GM19463 (cell line): ENCODE measurements around the gene SLC9A1.
"Not testable (repeated sequence)": the region's sequence is repeated elsewhere in the genome, so short reads cannot be mapped to it uniquely, and the experiment has no call there.

Experiments
- ATAC-seq: cut with Tn5 transposase; IDR thresholded peaks from one replicate; pipeline ENCODE4 v1.9.1; 2021; ENCODE audit warnings: mild to moderate bottlenecking, moderate library complexity; ENCODE audit not compliant: unreplicated experiment

SLC9A1 gene

DNA sequence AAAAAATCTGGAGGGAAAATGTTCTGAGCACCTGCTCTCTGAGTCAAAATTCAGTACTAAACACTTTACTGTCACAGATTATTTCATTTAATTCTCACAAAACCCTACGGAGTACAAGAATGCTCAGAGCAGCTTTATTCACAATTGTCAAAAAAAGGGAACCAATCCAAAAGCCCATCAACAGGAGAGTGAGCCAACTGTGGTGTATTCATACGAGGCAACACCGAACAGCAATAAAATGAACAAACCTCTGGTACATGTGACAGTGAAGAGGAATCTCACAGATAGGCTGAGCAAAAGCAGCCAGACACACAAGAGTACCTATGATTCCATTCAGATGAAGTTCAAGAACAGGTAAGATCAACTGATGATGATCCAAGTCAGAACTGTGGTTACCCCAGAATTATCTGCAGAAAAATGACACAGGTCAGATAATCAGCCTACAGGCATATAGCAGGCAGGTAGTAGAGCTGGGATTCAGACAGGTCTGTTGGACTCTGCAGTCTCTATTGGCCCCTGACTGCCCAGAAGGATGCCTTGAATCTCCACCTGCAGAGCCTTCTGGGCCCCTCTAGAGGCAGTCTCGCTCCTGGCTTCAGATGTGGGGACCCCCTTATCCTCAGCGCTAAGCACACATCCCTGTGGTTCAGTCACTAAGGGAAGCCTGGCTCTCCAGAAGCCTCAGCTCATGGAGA, 19.2 kb downstream of the SLC9A1 start:
- ATAC-seq, result no peak

DNA sequence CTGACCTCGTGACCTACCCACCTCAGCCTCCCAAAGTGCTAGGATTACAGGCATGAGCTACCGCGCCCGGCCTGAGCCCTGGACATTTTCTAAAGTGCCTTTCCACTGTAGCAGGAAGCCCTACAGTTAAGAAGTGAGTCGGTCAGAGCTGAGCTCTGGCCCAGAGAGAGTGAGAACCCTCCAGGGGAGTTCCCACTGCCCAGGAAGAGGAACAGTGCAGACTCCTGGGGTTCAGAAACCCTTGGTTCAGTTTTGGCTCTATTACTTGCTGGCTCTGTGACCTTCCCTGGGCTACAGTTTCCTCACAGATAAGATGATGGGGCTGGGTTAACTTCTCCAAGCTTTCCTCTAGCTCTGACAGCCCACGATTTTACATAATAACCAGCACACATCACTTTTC, 20.9 kb downstream of the SLC9A1 start:
- peak; percentile 67 for ATAC-seq

DNA sequence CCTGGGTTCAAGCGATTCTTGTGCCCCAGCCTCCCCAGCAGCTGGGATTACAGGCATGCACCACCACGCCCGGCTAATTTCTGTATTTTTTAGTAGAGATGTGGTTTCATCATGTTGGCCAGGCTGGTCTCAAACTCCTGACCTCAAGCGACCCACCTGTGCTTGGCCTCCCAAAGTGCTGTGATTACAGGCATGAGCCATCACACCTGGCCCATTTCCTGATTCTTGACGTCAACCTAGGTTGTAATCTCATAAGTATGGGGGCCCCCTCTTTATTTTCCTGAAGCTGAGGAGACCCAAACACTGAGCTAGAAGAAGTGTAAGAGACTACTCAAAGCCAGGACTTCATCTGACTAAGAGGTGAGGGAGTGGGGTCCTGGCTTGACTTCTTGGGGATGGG, 21.8 kb downstream of the SLC9A1 start:
- ATAC-seq, result no peak

DNA sequence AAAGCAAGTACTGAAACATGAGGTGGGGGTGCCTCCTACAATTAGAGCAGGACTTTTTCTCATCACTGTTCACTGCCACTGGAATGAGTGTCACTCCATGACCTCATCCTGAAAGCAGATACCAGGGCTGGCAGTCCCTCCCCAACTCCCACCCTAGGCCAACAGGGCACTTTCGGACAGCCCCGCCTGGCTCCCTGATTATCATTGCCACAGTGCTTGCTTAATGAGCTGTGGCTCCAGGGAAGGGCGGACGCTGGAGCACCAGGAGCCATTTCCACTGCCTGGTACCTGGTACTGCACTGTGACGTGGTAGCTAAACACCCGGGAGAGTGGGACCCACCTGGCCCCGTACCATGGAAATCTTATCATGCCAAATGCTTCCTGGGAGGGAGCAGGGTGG, 22.3 kb downstream of the SLC9A1 start:
- no peak for ATAC-seq

DNA sequence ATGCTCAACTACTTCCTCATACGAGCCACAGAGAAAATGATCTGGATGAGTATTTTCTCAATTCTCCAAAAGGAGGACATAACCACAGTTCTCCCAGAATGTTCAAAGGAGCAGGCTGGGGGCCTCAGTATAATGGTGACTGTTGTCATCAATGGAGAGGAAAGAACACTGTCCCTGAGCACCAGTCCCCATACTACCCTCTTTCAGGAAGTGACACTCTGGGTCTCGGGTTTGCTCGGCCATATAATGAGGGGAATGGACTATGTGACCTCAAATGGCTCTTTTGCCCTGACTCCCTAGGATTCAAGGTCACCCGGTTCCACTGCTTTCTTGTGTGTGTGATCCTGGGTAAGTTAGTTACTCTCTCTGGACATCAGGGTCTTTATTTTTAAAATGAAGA, 22.8 kb downstream of the SLC9A1 start:
- ATAC-seq, result no peak

DNA sequence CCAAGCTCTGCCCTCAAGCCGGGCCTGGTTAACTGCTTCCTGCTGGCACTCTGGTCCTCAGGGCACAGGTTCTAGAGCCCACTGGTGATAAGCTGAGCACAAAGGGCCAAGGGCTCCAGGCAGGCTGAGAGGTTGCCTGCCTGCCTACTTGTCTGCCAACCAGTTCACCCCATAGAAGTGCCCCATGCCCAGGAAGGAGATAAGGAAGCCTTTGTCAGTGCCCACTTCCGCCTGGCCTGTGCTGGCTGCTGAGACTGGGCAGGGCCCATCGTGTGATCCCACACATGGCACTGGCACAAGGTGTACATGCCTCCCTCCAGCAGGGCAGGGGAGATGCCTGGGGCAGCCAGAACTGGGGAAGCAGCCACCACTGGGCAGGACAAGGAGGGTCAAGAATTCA, 24.1 kb downstream of the SLC9A1 start:
- ATAC-seq, result no peak

DNA sequence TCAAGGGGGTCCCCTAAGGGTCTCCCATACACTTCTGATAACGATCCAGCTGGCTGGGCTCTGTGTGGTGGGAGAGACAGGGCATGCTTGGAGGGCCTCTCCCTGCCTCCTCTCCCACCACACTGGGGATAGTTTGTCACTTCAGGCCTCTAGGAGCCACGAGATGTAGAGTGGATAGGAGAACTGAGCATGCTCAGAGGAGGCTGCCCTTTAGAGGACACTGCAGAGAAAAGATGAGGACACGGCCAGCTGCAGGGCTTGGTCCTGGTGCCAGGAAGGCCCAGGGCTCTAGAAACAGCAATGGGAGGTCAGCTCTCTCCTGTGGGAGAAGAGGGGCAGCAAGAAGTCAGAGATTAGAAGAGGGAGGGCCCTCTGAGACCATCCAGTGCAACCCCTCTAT, 25.7 kb downstream of the SLC9A1 start:
- ATAC-seq, result no peak

DNA sequence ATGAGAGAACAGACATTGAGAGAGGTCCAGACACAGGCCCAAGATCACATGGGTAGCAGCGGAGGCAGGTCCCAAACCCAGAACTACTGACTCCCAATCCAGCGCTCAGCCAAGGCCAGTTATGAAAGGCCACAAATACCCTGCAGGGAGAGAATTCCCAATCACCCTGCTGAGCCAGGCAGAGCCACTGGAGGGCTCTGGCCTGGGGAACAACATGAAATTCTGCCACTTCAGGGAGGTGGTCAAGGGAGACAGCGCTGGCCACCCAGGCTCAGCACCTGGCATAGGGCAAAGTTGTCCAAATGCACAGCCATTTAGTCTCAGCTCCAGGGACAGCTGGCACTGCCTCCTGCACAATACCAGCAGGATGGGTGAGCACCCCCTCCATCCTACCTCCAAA, 27.5 kb downstream of the SLC9A1 start:
- ATAC-seq, result no peak

DNA sequence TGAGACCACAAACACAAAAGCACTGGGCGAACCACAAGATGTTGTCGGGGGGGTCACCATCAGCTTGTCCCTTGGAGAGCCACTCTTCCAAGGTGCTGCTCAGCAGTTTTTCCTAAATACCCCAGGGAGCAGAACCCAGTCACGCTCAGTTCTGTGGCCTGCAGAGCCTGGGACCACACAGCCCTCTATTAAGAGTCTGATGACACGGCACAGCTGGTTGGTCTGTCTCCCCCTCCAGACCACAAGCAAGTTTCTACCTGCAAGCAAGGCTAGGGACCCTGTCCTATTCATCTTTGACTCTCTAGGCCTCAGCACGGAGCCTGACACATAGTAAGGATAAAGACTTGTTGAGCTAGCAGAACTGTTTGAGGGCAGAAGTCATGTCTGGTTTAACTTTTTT, 28.5 kb downstream of the SLC9A1 start:
- no peak for ATAC-seq

DNA sequence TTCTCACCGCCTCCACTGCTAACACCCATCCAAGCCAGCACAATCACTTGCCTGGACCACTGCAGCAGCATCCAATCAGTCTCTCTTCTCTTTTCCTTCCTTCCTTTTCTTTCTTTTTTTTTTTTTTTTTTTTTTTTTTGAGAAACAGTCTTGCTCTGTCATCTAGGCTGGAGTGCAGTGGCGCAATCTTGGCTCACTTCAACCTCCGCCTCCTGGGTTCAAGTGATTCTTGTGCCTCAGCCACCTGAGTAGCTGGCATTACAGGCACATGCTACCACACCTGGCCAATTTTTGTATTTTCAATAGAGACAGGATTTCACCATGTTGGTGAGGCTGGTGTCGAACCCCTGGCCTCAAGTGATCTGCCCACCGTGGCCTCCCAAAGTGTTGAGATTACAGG, 29.8 kb downstream of the SLC9A1 start:
- ATAC-seq, result not testable (repeated sequence)

DNA sequence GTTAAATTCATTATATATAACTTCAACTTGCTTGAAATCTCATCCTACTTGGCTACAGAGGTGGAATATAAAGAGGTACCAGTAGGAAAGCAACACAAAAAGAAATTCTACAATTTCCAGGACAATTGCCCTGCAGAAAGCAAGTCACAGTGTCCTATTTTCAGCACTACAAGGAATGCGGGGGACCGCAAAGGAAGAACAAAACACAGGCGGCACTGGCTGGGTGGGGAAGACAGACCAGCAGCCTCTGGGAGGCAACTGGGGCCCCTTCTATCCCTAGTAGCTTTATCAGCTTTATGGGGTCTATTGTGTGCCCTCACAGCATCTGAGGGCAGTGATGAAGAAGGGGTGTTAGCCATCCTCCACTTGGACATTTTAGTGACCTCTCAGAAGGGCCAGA, 30.5 kb downstream of the SLC9A1 start:
- ATAC-seq, result no peak

DNA sequence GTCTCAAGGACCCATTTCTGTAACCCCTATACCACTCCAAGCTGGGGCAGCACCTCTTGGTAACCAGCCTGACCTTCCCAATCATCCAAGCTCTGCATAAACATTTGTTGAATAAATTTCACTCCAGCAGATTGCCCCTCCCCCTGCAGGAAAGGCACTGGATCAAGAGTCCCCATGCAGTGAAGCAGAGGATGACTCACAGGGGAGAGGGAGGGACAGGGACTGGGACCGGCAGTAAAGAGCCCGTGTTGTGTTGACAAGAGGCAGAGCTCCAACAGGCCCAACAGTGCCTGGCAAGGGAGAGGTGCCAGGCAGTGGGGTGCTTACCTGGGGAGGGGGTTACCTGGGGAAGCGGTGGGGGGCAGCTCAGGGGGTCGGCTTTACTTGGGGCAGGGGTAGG, 32.3 kb downstream of the SLC9A1 start:
- ATAC-seq, result no peak

DNA sequence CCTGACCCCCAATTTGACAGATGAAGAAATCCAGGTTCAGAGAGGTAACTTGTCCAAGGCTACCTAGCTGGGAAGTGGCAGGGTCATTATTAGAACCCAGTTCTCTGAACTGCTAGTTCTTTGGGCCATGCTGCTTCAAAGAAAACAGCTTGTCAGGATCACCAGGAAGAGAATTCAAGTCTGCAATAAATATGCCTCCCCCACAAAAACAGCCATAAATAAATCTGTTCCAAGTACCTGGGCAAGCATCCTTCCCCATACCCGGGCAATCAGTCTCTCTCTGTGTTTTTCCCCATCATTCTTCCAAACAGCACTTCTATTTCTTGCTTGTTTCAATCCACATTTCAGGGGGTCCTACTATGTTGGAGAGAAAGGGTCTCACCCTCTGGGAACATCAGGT, 34.1 kb downstream of the SLC9A1 start:
- ATAC-seq, result no peak

DNA sequence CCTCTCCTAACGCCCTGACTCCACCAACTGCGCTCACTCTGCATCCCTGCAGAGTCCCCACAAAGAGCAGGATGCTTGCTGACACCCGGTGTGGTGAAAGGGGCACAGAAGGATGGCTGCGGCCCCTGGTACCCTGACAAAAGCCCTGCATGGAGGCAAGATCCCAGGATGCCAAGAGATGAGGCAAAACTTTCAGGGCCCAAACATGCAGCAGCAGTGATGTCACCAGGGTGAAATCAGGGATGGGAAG, 36.6 kb downstream of the SLC9A1 start:
- ATAC-seq, result no peak

DNA sequence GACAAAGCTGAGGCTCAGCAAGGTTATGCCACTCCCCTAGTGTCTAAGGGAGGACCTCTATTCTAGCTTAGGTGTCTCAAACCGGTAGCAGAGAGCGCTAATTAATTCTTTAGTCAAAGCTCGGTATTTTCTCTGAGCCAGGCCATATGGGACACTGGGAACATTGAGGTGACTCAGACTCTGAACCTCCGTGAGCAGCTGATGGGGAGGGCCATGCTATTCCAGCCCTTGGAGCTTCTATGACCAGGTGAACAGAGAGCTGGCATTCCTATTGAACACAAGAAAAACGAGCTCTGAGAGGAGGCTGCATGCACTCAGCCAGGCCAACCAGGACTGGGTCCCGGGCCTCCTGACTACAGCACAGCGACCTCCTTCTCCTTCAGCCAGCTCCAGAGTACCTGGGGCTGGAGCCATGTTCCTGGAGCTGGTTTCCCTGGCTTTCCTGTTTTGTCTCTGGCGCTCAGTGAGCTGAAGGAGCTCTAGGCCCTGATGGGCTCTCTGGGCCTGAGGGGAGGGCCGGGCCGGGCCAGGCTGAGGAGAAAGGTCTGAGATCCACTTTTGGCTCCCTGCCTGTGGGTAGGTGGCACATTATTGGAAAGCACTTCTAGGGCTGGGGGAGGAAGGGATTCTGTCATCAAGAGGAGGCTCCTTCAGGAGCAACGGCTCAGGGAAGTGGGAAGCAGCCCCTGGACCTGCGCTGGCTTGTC, 37.0 kb downstream of the SLC9A1 start:
- ATAC-seq, result no peak

DNA sequence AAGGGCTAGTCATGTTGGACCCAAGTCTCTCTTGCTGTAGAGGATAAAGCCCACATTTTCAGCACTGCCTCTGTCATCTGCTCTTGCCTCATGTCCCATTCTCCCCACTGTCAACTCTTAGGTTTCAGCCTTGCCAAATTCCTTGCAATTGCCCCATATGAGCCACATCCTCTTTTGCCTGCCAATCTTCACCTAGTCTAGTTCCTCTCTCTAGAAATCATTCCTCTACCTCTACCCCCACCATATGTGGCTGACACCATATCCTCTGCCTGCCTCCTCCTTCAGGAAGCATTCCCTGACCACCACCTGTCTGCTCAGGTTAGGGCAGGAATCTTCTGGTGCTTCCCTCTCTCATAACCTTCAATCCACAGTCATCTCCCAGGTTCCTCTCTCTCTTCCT, 38.2 kb downstream of the SLC9A1 start:
- no peak for ATAC-seq

DNA sequence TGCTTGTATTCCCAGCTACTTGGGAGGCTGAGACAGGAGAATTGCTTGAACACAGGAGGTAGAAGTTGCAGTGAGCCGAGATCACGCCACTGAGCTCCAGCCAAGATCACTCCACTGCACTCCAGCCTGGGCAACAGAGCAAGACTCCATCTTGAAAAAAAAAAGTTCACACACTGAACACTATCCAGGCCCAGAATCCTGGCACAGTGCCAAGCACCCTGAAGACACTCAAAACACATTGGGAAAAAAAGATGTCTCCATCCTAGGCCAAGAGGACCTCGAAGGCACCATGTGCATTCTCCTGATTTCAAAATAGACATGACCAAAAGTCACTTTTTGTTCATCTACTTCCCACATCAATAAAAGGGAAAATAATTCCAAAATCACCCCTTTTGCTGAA, 38.7 kb downstream of the SLC9A1 start:
- no peak for ATAC-seq

DNA sequence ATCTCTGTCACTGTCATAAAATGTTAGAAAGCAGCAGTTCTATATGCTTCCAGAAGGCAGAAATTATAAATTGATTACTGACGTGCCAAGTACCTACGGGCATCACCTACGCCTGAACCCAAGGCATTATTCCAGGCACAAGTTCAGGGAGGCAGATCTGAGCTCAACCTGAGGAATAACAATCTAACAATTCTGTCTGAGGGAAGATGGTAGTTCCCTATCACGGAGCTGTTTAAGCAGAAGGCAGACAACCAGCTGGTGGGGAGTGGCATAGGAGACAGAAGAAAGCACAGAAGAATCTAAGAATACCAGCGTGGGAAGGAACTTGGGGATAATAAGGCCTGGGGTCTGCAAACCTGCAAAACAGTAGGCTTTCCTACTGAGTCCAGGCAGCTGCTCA, 40.4 kb downstream of the SLC9A1 start:
- no peak for ATAC-seq

DNA sequence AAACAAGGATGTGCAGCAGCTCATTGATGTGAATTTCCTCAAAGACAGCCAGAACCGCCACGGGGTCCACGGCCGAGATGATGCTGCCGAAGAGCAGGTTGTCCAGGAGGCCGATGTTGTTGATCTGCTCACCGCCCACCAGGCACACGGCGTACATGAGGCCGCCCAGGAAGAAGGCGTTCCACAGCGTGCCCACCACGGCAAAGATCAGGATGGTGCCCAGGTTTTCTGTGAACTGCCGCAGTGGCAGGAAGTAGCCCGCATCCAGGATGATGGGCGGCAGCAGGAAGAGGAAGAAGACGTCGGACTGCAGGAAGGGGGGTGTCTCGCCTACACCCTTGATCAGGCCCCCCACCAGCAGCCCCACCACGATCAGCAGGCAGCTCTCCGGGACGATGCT, 41.1 kb downstream of the SLC9A1 start:
- ATAC-seq, result no peak

DNA sequence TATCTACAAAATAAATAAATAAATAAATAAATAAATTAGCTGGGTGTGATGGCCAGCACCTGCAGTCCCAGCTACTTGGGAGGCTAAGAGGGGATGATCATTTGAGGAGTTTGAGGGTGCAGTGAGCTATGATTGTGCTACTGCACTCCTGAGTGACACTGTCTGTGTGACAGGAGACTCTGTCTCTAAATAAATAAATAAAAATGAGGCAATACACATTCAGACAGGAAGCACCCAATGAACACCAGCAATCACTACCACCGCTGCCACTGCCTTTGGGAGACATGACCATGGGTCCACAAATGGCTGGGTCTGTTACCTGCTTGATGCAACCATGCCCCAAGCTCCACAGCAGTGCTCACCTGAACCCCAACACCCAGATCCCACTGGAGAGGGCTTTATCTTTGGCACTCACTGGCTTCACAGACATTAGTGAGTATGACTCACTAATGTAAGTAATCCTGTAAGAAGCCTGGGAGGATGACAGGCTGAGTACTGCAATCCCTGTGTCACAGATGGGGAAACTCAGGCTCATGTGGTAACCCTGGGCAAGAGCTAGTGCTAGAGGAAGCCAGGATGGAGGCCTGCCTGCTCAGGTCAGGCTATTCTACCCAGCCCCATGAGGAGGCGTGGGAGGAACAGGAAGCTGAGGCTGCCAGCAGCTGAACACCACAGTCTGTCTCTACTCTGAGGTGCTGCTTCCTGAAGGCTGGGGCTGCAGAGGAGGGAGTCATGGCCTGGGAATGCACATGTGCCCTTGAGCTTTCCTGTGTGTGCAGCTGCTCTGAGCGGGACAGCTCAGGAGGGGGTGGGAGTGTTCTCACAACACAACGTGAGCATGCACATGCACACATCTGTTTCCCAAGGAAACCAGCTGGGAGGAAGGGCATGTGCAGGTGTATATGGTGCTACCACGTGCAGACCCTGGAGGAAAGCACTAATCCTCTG, 43.0 kb downstream of the SLC9A1 start:
- ATAC-seq, result peak; percentile 93

DNA sequence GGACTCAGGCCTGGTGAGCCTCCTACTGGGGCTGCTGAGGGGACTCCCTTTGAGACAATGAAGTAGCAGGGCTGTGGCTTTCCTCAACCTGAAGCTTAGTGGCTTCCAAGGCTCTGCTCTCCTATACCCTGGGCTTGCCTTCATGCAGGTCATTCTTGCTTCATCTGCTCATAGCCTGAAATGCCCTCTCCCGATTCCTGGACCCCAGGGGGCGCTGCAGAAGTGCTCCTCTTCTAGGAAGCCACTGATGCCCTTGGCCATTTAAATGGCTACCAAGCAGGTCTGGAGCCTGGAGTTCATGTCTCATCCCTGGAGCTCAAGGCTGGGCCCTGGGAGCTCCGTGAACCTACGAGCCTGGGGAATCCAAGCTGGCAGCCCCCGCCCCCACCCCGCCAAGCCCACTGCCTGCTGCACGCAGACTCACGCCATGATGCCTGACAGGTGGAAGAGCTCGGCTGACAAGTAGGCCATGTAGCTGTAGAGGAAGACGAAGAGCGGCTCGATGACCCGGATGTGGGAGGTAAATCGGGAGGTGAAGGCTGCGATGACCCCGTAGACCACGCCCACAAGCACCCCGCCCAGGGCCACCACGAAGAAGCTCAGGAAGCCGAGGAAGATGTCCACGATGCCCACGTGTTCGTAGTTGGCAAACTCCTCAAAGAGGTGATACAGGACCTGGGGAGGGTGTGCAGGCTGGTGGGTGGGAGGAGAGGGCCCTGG, 45.7 kb downstream of the SLC9A1 start:
- no peak for ATAC-seq
